ENCODE measurements around the gene FGD2. TPM values are rescaled to one million over a fixed set of nuclear protein-coding genes. Genes with fewer than 3 reads are reported as not detected.

FGD2 gene
- total and polyA plus RNA-seq, 2 of the 4 experiments (the other 2 are of a cell fraction): 0.07 TPM; not detected in 1

DNA sequence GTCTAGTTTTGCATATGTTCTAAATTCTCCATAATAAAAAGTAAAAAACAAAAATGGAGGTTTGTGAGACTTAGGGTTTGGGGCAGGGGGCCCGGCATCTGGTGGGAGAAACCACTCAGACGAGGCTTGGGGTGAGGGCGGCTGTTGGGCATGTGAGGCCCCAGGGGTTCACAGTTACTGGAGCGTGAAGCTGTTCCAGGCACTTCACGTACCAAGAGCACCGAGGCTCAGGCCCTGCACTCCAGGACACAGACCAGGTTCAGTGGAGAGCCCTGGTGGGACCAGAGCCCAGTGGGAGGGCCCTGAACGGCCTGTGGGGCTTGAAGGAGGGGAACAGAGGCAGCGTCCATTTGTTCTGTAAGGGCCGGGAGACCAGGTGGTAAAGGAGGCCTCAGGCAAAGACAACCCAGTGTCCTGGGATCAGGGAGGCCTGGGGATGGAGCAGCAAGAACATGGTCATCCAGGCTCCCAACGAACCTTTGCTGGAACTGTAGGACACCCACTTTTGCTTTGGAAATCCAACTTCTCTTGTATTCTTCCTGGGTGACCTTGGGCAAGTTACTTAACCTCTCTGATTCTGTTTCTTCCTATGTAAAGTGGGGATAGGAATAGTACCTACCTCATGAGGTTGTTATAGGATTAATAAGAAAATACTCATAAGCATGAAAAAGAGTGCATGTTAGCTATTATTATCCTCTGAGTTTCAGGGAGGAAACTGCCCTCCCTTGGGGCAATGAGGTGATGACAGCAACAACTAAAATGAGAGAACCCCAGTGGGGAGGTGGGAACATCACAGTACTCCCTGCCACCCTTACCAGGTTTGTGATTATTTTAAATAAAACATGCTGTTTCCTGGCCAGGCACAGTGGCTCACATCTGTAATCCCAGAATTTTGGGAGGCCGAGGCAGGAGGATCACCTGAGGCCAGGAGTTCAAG, 1.1 kb upstream of the FGD2 start:
- Histone ChIP-seq H3K9me3 (ENCODE audit: control insufficient read depth, insufficient read depth, low read length) (no peaks in the 10 kb centered on the region), H3K56ac (ENCODE audit: extremely low read depth, insufficient read depth, low read length) (no peak overlapping the region), H2BK15ac (ENCODE audit: low read depth, low read length) (no peak overlapping the region), H2AK5ac (ENCODE audit: low read depth, low read length) (no peak overlapping the region), H2BK5ac (ENCODE audit: low read depth, low read length, poor library complexity, severe bottlenecking) (no peak overlapping the region), H3K4me2 (ENCODE audit: low read depth, low read length) (no peak overlapping the region), H2AK9ac (replicated peaks; ENCODE audit: low read depth, low read length, poor library complexity) (no peak overlapping the region), H3K18ac (ENCODE audit: low read depth, low read length) (no peak overlapping the region), H2AFZ (replicated peaks; ENCODE audit: low read length, poor library complexity) (no peak overlapping the region), H3K4me1 (ENCODE audit: control insufficient read depth, insufficient read depth, low read length) (no peaks in the 10 kb centered on the region; the same call in 1 of the 2 replicates), H2BK120ac (ENCODE audit: low read depth, low read length) (no peak overlapping the region), H3K4me3 (ENCODE audit: insufficient read depth, low read depth, low read length) (no peak overlapping the region), H4K20me1 (ENCODE audit: insufficient read depth, low read length) (no peaks in the 10 kb centered on the region), H3K27ac (ENCODE audit: insufficient read depth, low read length) (no peak overlapping the region), H4K91ac (ENCODE audit: insufficient read depth, low read depth, low read length) (no peak overlapping the region), H3K4ac (ENCODE audit: low read depth, low read length) (no peak overlapping the region), H3K79me1 (ENCODE audit: low read depth in 1 of 2, low read length in 2 of 2) (no peaks in the 10 kb centered on the region), H3K36me3 (ENCODE audit: control insufficient read depth, insufficient read depth, low read length) (no peaks in the 10 kb centered on the region), H3K9me1 (ENCODE audit: insufficient read depth, low read length) (peaks cover 2% of the 10 kb centered on the region; the same call in 1 of the 2 replicates), H3K14ac (replicated peaks; ENCODE audit: low read depth, low read length) (no peak overlapping the region), H4K8ac (ENCODE audit: low read depth in 2 of 2, low read length in 2 of 2) (no peak overlapping the region), H3K23ac (ENCODE audit: low read depth, low read length) (no peak overlapping the region), H2BK20ac (ENCODE audit: low read depth, low read length) (no peak overlapping the region), H4K5ac (ENCODE audit: low read depth, low read length) (no peak overlapping the region), H3K27me3 (ENCODE audit: control insufficient read depth, insufficient read depth, low read length) (peaks cover 20% of the 10 kb centered on the region), H3K9ac (ENCODE audit: low read depth, low read length) (no peak overlapping the region)
- intact Hi-C loops (cut with micrococcal nuclease): no loop called here
- WGBS, 2 experiments (ENCODE audit: extremely low coverage in 2 of 2, insufficient read length in 1 of 2): 66% methylated on average over 6 of the region's 11 CpGs; no CpG with 5 or more reads in 1 of the 2 experiments
- in situ Hi-C loops (cut with MboI; ENCODE audit: low sequenced_read_pairs): no loop called here
- no TSS peak for BruUV-seq (replicated peaks)
- ChIA-PET CTCF (no interaction called here), POLR2A (ENCODE audit: unreplicated experiment) (no interaction called here)
- TF ChIP-seq CHD1 (IDR thresholded peaks at IDR 0.05; ENCODE audit: low read depth, low read length): no peak
- TF ChIP-seq, protein P1, sequence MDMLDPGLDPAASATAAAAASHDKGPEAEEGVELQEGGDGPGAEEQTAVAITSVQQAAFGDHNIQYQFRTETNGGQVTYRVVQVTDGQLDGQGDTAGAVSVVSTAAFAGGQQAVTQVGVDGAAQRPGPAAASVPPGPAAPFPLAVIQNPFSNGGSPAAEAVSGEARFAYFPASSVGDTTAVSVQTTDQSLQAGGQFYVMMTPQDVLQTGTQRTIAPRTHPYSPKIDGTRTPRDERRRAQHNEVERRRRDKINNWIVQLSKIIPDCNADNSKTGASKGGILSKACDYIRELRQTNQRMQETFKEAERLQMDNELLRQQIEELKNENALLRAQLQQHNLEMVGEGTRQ (IDR thresholded peaks at IDR 0.05; ENCODE audit: low read depth, low read length): no peak
- no peak for TF ChIP-seq MXI1 (IDR thresholded peaks at IDR 0.05; ENCODE audit: borderline replicate concordance, low read depth, low read length)
- TF ChIP-seq FOS (IDR thresholded peaks at IDR 0.05; ENCODE audit: low read depth, low read length): no peak
- no peak for TF ChIP-seq RFX5 (IDR thresholded peaks at IDR 0.05; ENCODE audit: low read depth, low read length)
- DNase-seq (no peak), ATAC-seq (ENCODE audit: low read depth) (no peak)
- dilution Hi-C loops (cut with HindIII; ENCODE audit: low sequenced_read_pairs, unreplicated experiment): no loop called here
